ENCODE data around the gene GPN2. TPM values are rescaled to one million over a fixed set of nuclear protein-coding genes. Genes with fewer than 3 reads are reported as not detected.
A peak's percentile ranks its signal among the peaks of the same experiment; 100 is the strongest.

Gene GPN2
- total RNA-seq, 2 experiments from 2014 or later, result 17.5 to 46.6 TPM

DNA sequence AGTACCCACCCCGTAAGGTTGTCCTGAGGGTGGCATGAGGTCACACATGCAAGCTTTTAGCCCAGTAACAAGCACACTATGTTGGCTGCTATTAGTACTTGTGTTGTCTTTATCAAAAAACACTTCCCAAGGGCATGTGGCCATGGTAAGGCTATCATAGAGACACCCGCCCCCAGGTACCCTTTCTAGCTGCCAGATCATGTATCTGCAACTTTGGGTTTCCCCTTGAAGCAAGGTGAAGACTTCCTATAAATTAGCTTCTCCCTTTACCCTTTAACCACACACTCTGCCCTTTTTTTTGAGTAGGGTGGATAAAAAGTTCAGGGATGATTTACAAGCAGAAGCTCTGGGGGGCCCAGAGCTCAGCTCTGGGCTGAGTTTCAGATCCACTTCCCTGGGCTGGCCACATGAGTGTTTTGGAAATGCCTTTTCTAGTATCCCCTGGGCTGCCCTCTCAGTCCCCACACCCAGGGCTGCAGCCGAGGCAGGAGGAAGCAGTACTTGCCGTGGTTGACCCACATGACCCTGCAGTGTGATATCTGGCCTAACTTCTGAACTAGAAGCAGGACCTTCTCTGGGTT, 61.6 kb downstream of the GPN2 start:
- no peak for TF ChIP-seq EZH2phosphoT487 (IDR thresholded peaks at IDR 0.05; ENCODE audit: borderline replicate concordance, low read depth, low read length)
- no peak for TF ChIP-seq CTCF (conservative IDR thresholded peaks at IDR 0.05; ENCODE audit: low read length)
- DNase-seq (ENCODE audit: low spot score), result peak; percentile 33
- POLR2A ChIA-PET, result interaction anchor here (1.2 kb wide), 1 partner anchor 37 kb away, joined by 5 read pairs; no protein-coding TSS in a partner anchor
- BruUV-seq (replicated peaks), result no TSS peak
- Histone ChIP-seq H4K20me1 (ENCODE audit: insufficient read depth, low read length) (no peaks in the 10 kb centered on the region), H3K9me3 (ENCODE audit: low read length) (no peaks in the 10 kb centered on the region), H3K36me3 (ENCODE audit: insufficient read depth, low read length) (peaks cover 15% of the 10 kb centered on the region; the same call in 1 of the 2 replicates), H3K4me2 (ENCODE audit: low read length) (peak overlapping the region; percentile 79), H2AFZ (ENCODE audit: low read length) (no peak overlapping the region), H3K4me1 (ENCODE audit: insufficient read depth, low read length, poor library complexity, severe bottlenecking) (peaks cover 48% of the 10 kb centered on the region), H3K9me2 (ENCODE audit: insufficient read depth, low read length) (no peaks in the 10 kb centered on the region), H3K27ac (ENCODE audit: low read depth, low read length, poor library complexity, severe bottlenecking) (peak overlapping the region; percentile 37), H3K79me2 (ENCODE audit: insufficient read depth, low read depth, low read length) (peaks cover 6% of the 10 kb centered on the region; the same call in 1 of the 2 replicates), H3K4me3 (ENCODE audit: low read depth, low read length, poor library complexity, severe bottlenecking) (peak overlapping the region; percentile 40)
- intact Hi-C loops (cut with micrococcal nuclease; ENCODE audit: unreplicated experiment), result no loop called here
- CTCF ChIA-PET (ENCODE audit: unreplicated experiment), result interaction anchor here (0.9 kb wide), 1 partner anchor 18 kb away, joined by 3 read pairs; no protein-coding TSS in a partner anchor

- peaks cover 6% of the 10 kb centered on the region; the same call in 1 of the 2 replicates for H3K79me2 ChIP-seq (ENCODE audit: insufficient read depth, low read depth, low read length)
- POLR2A ChIA-PET, result no interaction called here
- H3K4me2 ChIP-seq (ENCODE audit: low read length), result peak overlapping the region; percentile 79
- no peaks in the 10 kb centered on the region for H4K20me1 ChIP-seq (ENCODE audit: insufficient read depth, low read length)
- peaks cover 41% of the 10 kb centered on the region for H3K4me1 ChIP-seq (ENCODE audit: insufficient read depth, low read length, poor library complexity, severe bottlenecking)
- no peak overlapping the region for H2AFZ ChIP-seq (ENCODE audit: low read length)
- peak overlapping the region; percentile 71 for H3K4me3 ChIP-seq (ENCODE audit: low read depth, low read length, poor library complexity, severe bottlenecking)
- H3K9me2 ChIP-seq (ENCODE audit: insufficient read depth, low read length), result no peaks in the 10 kb centered on the region
- CTCF ChIA-PET (ENCODE audit: unreplicated experiment), result interaction anchor here (0.9 kb wide), 1 partner anchor 17 kb away, joined by 3 read pairs; no protein-coding TSS in a partner anchor
- no peaks in the 10 kb centered on the region for H3K9me3 ChIP-seq (ENCODE audit: low read length)
- BruUV-seq (replicated peaks), result no TSS peak
- DNase-seq (ENCODE audit: low spot score), result no peak
- intact Hi-C loops (cut with micrococcal nuclease; ENCODE audit: unreplicated experiment), result no loop called here
- no peak overlapping the region for H3K27ac ChIP-seq (ENCODE audit: low read depth, low read length, poor library complexity, severe bottlenecking)
- peaks cover 7% of the 10 kb centered on the region; the same call in 1 of the 2 replicates for H3K36me3 ChIP-seq (ENCODE audit: insufficient read depth, low read length)
- TF ChIP-seq CTCF (conservative IDR thresholded peaks at IDR 0.05; ENCODE audit: low read length), result no peak
- no peak for TF ChIP-seq EZH2phosphoT487 (IDR thresholded peaks at IDR 0.05; ENCODE audit: borderline replicate concordance, low read depth, low read length)
These were observed 62.4 kb downstream of the GPN2 start for GRCh38 chr1:26827663-26828062.

DNA sequence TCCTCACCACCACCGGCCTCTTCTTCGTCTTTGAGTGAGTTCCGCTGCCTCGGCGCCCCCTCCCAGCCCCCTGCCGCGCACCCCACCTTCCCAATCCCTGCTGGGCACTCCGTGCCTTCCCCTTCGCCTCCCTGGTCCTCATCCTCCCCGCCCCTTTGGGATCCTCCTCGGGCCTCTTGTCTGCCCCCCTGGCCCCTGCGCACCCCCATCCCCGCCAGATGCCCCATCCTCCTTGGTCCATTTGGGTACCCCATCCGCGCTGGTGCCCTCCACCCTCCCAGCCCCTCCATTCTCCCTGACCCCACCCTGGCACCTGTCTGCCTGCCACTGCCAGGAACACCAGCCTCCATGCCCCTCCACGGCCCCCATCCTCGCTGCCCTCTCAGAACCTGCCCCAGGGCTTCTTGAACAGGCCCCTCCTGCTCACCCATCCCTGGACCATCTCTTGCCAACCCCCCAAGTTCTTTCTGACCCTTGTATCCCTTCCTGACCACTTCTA, 62.9 kb downstream of the GPN2 start:
- CTCF ChIA-PET (ENCODE audit: unreplicated experiment), result no interaction called here
- no peaks in the 10 kb centered on the region for H3K9me3 ChIP-seq (ENCODE audit: low read length)
- H2AFZ ChIP-seq (ENCODE audit: low read length), result no peak overlapping the region
- BruUV-seq (replicated peaks), result no TSS peak
- H3K4me2 ChIP-seq (ENCODE audit: low read length), result peak overlapping the region; percentile 79
- H3K4me1 ChIP-seq (ENCODE audit: insufficient read depth, low read length, poor library complexity, severe bottlenecking), result peaks cover 41% of the 10 kb centered on the region
- intact Hi-C loops (cut with micrococcal nuclease; ENCODE audit: unreplicated experiment), result no loop called here
- 0 out of 2 replicates have a peak, but pooled peaks cover 2% of the 10 kb centered on the region for H3K36me3 ChIP-seq (ENCODE audit: insufficient read depth, low read length)
- H4K20me1 ChIP-seq (ENCODE audit: insufficient read depth, low read length), result no peaks in the 10 kb centered on the region
- POLR2A ChIA-PET, result no interaction called here
- peak overlapping the region; percentile 71 for H3K4me3 ChIP-seq (ENCODE audit: low read depth, low read length, poor library complexity, severe bottlenecking)
- H3K9me2 ChIP-seq (ENCODE audit: insufficient read depth, low read length), result no peaks in the 10 kb centered on the region
- DNase-seq (ENCODE audit: low spot score), result no peak
- H3K79me2 ChIP-seq (ENCODE audit: insufficient read depth, low read depth, low read length), result peaks cover 6% of the 10 kb centered on the region; the same call in 1 of the 2 replicates
- no peak overlapping the region for H3K27ac ChIP-seq (ENCODE audit: low read depth, low read length, poor library complexity, severe bottlenecking)
- TF ChIP-seq CTCF (conservative IDR thresholded peaks at IDR 0.05; ENCODE audit: low read length) (no peak), EZH2phosphoT487 (IDR thresholded peaks at IDR 0.05; ENCODE audit: borderline replicate concordance, low read depth, low read length) (no peak)
